Stimulated activated naive CD8-positive, alpha-beta T cell treated with anti-CD3 and anti-CD28 coated beads, Interleukin-15, Interleukin-2, amounts not matched to agents 100 U/mL and 50 U/mL, for 24 hours (primary cell): Measurements from ENCODE around the gene OR2B2.

ENCODE experiments used
- ATAC-seq: fragments of 150-1000 bp; cut with Tn5 transposase; one replicate; pipeline ENCODE4 v1.10.0; 2021
- DNase-seq: peaks from one replicate; pipeline ENCODE4 v3.0.0; 2021

OR2B2 gene

DNA sequence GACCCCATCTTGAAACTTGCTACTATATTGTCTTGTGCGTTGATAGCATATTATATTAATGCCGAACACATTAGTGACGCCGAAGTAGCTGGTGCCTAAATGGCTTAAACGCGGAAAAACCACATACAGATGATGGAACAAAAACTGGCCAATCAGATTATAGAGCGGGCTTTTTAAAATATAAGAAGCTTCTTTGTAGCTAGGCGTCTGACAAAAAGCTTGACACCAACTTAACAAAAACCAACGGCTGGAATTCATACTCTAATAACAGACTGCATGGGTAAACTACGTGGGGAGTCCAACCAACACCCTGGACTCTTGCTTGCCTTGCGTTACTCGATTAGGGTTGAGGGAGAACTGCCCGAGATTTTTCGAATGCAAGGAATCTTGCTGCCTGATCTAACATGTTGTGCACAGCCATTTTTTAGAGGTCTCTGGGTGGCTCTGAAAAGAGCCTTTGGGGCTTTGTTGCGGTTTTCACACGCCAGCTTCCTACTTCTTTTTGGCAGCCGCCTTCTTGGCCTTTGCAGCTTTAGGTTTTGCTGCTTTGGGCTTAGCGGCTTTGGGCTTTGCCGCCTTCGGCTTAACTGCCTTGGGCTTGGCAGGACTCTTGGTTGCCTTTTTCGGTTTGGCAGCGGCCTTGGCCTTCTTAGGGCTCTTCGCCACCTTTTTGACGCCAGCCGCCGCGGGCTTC is 45.7 kb downstream of the OR2B2 start:
- ATAC-seq (peak; percentile 15), DNase-seq (no peak)

DNA sequence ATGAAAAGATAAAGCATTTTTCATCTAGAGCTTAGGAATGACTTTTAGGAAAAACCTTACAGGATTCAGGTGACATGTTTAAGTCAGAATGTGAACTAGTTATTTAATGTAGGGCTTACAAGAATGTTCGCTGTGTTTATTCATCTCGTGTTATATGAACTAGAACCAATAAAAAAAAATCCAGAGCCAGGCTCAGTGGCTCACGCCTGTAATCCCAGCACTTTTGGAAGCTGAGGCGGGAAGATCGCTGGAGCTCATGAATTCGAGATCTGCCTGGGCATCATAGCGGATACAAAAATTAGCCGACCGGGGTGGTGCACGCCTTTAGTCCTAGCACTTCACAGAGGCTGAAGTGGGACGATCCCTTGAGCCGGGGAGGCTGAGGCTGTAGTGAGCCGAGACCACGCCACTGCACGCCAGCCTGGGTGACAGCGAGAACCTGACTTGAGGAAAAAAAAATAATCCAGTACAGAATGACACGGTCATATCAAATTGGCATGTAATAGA is 46.3 kb downstream of the OR2B2 start:
- DNase-seq (peak; percentile 56), ATAC-seq (peak; percentile 12)

DNA sequence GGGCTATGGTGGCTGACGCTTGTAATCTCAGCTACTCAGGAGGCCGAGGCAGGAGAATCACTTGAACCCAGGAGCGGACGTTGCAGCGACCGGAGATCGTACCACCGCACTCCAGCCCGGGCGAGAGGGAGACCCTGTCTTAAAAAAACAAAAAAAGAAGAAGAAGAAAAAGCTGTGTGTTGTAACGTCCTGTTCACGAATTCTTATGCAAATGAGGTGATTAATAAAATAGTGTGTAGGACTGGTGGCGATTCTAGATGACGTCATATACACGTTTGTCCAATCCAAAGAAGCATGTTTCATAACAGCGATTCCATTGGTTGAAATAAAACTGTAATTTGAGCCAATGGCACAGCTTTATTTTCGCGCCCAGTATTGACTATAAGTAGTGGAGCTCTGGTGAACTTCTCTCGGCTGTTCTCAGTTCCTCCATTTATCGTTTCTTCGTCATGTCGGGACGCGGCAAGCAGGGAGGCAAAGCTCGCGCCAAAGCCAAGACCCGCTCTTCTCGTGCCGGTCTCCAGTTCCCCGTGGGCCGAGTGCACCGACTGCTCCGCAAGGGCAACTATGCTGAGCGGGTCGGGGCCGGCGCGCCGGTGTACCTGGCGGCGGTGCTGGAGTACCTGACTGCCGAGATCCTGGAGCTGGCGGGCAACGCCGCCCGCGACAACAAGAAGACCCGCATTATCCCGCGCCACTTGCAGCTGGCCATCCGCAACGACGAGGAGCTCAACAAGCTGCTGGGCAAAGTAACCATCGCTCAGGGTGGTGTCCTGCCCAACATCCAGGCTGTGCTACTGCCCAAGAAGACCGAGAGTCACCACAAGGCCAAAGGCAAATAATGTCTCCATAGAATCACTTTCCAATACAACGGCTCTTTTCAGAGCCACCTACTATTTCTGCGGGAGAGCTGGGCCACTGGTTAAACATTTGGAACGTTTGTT is 47.0 kb downstream of the OR2B2 start:
- ATAC-seq: peak; percentile 47
- DNase-seq: peak; percentile 80

DNA sequence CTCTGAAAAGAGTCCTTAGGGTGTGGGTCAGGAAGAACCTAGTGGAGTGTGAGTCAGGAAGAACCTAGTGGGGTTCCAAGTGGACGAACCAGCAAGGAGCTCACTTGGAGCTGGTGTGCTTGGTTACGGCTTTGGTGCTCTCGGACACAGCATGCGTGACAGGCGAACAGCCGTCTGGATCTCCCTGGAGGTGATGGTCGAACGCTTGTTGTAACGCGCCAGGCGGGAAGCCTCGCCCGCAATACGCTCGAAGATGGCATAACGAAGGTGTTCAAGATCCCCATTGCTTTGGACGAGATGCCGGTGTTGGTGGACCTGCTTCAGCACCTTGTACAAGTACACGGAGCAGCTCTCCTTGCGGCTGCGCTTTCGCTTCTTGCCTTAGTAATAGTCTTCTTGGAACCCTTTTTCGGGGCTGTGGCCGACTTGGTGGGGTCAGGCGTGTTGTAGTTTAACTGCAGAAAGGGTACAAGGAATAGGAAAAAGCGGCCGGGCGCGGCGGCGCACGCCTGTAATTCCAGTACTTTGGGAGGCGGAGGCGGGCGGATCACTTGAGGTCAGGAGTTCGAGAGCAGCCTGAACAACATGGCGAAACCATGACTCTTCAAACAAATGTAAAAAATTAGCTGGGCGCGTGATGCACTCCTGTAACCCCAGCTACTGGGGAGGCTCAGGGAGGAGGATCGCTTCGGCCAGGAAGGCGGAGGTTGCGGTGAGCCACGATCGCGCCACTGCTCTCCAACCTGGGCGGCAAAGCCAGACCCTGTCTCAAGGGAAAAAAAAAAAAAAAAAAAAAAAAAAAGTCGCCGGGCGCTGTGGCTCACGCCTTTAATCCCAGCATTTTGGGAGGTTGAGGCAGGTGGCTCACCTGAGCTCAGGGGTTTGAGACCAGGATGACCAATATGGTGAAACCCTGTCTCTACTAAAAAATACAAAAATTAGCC is 48.0 kb downstream of the OR2B2 start:
- ATAC-seq (no peak), DNase-seq (peak; percentile 41)

DNA sequence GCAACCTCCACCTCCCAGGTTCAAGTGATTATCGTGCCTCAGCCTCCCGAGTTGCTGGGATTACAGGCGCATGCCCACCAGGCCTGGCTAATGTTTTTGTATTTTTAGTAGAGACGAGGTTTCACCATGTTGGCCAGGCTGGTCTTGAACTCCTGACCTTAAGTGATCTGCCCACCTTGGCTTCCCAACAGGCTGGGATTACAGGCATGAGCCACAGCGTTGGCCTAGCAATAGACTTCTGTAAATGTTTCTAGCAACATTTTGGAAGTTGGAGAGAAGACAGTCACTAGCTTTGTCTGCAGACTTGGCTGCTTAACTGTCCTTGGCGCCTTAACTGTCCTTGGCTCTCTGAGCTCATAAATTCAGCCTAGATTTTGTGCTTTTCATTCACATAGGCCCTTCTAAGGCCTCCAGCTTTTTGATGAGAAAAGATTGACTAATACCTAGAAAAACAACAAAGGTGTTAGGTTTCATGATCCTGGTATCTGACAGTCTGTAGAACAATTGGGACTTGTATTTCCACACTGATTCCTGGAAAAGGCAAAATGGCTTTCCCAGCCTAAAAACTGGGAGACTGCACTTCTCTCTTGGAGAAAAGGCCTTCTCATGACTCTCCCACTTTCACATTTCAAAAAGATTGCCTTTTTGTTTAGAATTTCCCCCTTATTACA is 49.7 kb downstream of the OR2B2 start:
- DNase-seq (no peak), ATAC-seq (no peak)

DNA sequence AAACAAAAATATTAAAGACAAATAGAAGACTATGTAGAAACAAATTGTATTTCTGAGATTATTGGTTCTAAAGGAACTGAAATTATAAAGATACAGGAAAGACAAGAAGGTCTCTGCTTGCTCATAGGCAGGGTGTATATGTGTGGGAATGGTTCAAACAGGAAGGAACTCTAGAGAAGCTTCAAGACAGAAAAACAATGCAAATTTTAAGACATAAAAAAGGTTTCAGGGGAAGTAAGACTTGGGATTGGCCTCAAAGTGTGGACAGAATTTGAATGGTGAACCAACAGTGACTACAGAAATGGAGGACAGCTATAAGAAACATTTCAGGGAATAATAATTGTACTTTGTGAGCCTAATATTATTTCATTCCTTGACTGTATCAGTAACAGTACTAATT is 50.3 kb downstream of the OR2B2 start:
- DNase-seq (no peak), ATAC-seq (no peak)

DNA sequence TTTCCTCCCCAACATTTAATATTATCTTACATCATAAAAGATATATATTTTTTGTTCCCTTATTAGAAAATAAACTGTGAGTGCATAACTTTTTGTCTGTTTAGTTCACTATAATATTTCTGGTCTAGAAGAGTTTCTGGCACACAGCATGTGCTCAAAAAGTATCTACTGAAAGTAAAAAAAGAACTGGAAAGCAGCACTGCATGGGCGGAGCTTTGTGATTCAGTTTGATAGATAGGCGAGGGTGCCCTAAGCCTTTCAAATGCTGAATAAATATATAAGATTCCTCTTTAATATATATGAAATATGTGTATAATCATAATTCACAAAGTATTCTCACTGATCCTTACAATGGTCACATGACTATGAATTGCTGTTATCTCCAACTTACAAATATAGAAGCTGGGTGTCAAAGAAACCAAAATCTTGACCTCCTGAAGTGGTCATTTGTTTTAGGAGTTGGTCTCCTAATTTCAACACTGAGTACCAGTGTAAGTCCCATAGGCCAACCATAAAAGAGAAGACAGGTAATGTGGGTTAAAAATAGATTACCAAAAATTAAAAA is 50.8 kb downstream of the OR2B2 start:
- DNase-seq: no peak

More for the DNA sequence above, 50.8 kb downstream of the OR2B2 start:
- no peak for ATAC-seq
